Thyroid gland (tissue), 4 donors: ENCODE measurements around the gene ABTB2. TPM values are rescaled to one million over a fixed set of nuclear protein-coding genes. Genes with fewer than 3 reads are reported as not detected.

Source experiments
- DNase-seq, 2 donors: peaks; one replicate each; pipeline ENCODE4 v3.0.0-alpha.2; 2019
- H3K27ac ChIP-seq, 3 donors: fragments of 200-600 bp; sonication (generic); 1 replicate in 2 of 3; 2 replicates in 1 of 3; pipeline ENCODE4 v1.5.1; 2016 to 2019; ENCODE audit warnings: mild to moderate bottlenecking in 1 of 3, moderate library complexity in 1 of 3
- H3K27me3 ChIP-seq: fragments of 200-600 bp; sonication (generic); one replicate; pipeline ENCODE4 v1.5.1; 2019
- H3K36me3 ChIP-seq, 2 donors: fragments of 200-600 bp; sonication (generic); one replicate each; pipeline ENCODE4 v1.5.1; 2016 to 2019
- H3K4me1 ChIP-seq, 2 donors: fragments of 200-600 bp; sonication (generic); one replicate each; pipeline ENCODE4 v1.5.1; 2017 to 2019
- H3K4me3 ChIP-seq, 3 donors: fragments of 200-600 bp; sonication (generic); replicated peaks in 1 of 3; 1 replicate in 2 of 3; 2 replicates in 1 of 3; pipeline ENCODE4 v1.5.1; 2016; ENCODE audit warnings: mild to moderate bottlenecking in 1 of 3
- H3K9me3 ChIP-seq: fragments of 200-600 bp; sonication (generic); one replicate; pipeline ENCODE4 v1.5.1; 2017
- CTCF ChIP-seq, 6 experiments: fragments of 200-600 bp in 3 of 6; fragments of 450-650 bp in 3 of 6; sonication (generic) in 3 of 6; IDR thresholded peaks; one replicate each; pipeline ENCODE4 v1.5.1; 2016 to 2019; ENCODE audit warnings: antibody characterized with exemption in 6 of 6, mild to moderate bottlenecking in 2 of 6, inconsistent platforms in 1 of 6, moderate library complexity in 1 of 6
- POLR2A ChIP-seq, 2 donors: fragments of 450-650 bp; IDR thresholded peaks; one replicate each; pipeline ENCODE4 v1.6.1; 2017; ENCODE audit warnings: antibody characterized with exemption in 2 of 2, mild to moderate bottlenecking in 2 of 2, moderate library complexity in 1 of 2
- WGBS, 2 donors: methylation state at CpG; one replicate each; pipeline ENCODE4 v1.1.5; 2017; 5-methylcytosine and 5-hydroxymethylcytosine counted together
- intact Hi-C: fragments of 100-400 bp; cut with DNase I; formaldehyde crosslinking; loops from one replicate; pipeline ENCODE4 v1.15.1; 2023
- total RNA-seq, 4 donors: library from RNA; depleted of rRNA; stranded (reverse); fragments of >200 nt; gene quantifications; one replicate each; pipeline ENCODE4 v1.2.3, GENCODE V29; 2016

Gene ABTB2
- 1 to 10 TPM; 1.2 to 5.0 (median 3.3) TPM for total RNA-seq

DNA sequence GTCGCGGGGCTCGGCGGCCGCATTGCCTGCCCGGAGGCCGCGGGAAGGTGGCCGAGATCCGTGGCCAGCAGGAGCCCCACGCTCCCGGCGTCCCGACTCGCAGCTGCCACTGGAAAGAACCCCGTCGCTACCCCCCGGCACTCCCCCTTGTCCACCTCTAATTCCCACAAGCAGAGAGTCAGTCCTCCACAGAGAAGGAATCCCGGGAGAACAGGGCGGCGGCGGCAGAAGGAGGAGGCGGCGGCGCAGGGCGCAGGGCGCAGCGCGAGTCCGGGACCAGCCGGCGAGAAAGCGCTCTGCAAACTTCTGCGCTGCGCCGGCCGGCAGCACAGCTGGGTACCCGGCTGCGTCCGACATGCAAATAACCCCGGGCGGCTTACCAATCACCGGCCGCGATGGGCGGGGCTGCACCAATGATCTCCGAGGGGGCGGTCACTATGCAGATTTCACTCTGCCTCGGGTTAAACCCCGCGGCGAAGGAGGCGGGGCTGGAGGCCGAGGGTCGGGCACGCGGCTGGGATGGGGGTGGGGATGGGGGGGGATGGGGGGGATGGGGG, at the start of gene ABTB2:
ABTB2 (minus strand) TSS at position 310 of the 557 bp plus-strand sequence.
- no peaks in the 10 kb centered on the region for H3K9me3 ChIP-seq
- TF ChIP-seq CTCF (IDR thresholded peaks at IDR 0.05) (peak in 1 of 6 experiments; percentile 21), POLR2A (IDR thresholded peaks at IDR 0.05) (peak; percentile 68 to 99)
- H3K4me3 ChIP-seq: peak within 1 kb of the TSS; percentile 29 to 35 (median 34)
- H3K4me1 ChIP-seq: peaks cover 15 to 20% of the 10 kb centered on the region in 2 donors
- H3K27ac ChIP-seq: peak within 1 kb of the TSS; percentile 19 to 75 (median 47)
- intact Hi-C loops: loop anchor here (2.0 kb wide), 2 partner anchors 181 to 361 kb away; no protein-coding TSS in a partner anchor
- DNase-seq: peak; percentile 99
- 0% methylated on average over 2 to 14 of the region's 57 CpGs for WGBS, 2 donors
- H3K27me3 ChIP-seq: no peaks in the 10 kb centered on the region
- H3K36me3 ChIP-seq: no peaks in the 10 kb centered on the region

GRCh38 chr11:34407121-34407813, 49.5 kb upstream of the ABTB2 start:
- Histone ChIP-seq H3K4me3 (no peak overlapping the region), H3K4me1 (no peaks in the 10 kb centered on the region), H3K27ac (no peak overlapping the region), H3K36me3 (no peaks in the 10 kb centered on the region), H3K27me3 (no peaks in the 10 kb centered on the region), H3K9me3 (no peaks in the 10 kb centered on the region)
- DNase-seq: peak; percentile 40 to 41
- intact Hi-C loops: no loop called here
- 61% methylated on average over 2 of the region's 2 CpGs for WGBS, 2 donors
- no peak for TF ChIP-seq CTCF (IDR thresholded peaks at IDR 0.05)
- no peak for TF ChIP-seq POLR2A (IDR thresholded peaks at IDR 0.05)

DNA sequence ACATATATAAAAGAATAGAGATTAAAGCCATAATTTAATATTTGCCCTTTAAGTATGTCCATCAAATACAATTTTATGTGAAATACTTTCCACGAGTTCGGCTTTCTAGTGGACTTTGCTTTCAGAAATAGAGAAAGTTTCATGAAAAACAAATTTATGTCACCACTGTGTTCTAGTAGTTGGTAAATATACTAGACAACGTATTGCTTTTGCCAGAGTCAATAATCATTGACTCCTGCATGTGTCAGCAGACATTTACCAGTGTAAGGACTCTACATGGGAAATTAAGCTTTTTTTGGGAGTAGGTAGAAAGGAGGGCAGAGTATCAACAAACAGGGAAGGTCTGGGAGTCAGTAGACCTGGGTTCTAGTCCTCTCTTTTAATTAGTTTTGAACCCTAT, 48.6 kb upstream of the ABTB2 start:
- no peak overlapping the region for H3K27ac ChIP-seq
- TF ChIP-seq POLR2A (IDR thresholded peaks at IDR 0.05): no peak
- TF ChIP-seq CTCF (IDR thresholded peaks at IDR 0.05): no peak
- no peaks in the 10 kb centered on the region for H3K27me3 ChIP-seq
- intact Hi-C loops: no loop called here
- 86 to 93% methylated on average over 3 of the region's 3 CpGs for WGBS, 2 donors
- H3K36me3 ChIP-seq: no peaks in the 10 kb centered on the region
- H3K9me3 ChIP-seq: no peaks in the 10 kb centered on the region
- no peak for DNase-seq
- H3K4me1 ChIP-seq: no peaks in the 10 kb centered on the region
- H3K4me3 ChIP-seq: no peak overlapping the region

DNA sequence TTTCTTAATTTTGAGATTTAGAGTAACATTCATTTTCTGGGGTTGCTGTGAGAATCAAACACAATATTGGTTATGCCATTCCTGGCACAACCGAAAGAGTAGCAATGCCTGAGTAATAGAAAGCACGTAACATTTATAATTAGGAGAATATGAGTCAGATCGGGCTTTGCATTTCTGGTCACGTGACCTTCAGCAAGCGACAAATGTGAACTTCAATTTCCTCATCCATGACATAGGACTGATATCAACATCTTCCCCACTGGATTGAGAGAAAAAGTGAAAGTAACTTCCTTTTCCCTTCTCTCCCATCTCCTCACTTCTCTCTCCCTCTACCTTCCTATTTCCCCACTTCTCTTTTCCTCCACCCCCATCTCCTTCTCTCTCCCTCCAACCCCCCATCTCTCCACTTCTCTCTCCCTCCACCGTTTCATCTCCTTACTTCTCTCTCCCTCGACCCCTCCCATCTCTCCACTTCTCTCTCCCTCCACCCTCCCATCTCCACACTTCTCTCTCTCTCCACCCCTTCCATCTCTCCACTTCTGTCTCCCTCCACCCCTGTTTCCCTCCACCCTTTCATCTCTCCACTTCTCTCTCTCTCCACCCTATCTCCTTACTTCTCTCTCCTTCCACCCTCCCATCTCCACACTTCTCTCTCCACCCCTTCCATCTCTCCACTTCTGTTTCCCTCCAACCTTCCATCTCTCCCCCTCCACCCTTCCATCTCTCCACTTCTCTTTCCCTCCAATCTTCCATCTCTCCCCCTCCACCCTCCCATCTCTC, 47.5 kb upstream of the ABTB2 start:
- no peak for DNase-seq
- TF ChIP-seq POLR2A (IDR thresholded peaks at IDR 0.05) (no peak), CTCF (IDR thresholded peaks at IDR 0.05) (no peak)
- no peak overlapping the region for H3K27ac ChIP-seq
- WGBS, 2 donors: 63 to 74% methylated on average over 6 to 7 of the region's 7 CpGs
- H3K4me1 ChIP-seq: no peaks in the 10 kb centered on the region
- intact Hi-C loops: no loop called here
- H3K27me3 ChIP-seq: no peaks in the 10 kb centered on the region
- H3K9me3 ChIP-seq: no peaks in the 10 kb centered on the region
- H3K36me3 ChIP-seq: no peaks in the 10 kb centered on the region
- no peak overlapping the region for H3K4me3 ChIP-seq
